HG02798 (cell line): ENCODE data around the gene YTHDC2.

Experiments
- ATAC-seq: cut with Tn5 transposase; IDR thresholded peaks from one replicate; pipeline ENCODE4 v1.9.1; 2021; ENCODE audit warnings: mild to moderate bottlenecking; ENCODE audit not compliant: unreplicated experiment, poor library complexity

Gene YTHDC2

DNA sequence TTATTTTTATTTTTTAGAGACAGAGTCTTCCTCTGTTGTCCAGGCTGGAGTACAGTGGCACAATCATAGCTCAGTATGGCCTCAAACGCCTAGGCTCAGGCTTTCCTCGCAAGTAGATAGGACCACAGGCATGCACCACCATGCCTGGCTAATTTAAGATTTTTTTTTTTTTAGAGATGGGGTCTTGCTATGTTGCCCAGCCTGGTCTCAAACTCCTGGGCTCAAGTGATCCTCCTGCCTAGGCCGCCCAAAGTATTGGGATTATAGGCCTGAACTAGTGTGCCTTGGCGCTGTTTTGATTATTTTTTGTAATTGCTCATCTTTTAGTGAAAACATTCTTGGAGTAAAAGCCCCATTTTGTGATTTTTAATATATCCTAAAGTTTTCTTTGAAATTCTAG is 5.4 kb downstream of the YTHDC2 start:
- no peak for ATAC-seq

GRCh38 chr5:113519412-113519811 is 5.9 kb downstream of the YTHDC2 start:
- no peak for ATAC-seq

DNA sequence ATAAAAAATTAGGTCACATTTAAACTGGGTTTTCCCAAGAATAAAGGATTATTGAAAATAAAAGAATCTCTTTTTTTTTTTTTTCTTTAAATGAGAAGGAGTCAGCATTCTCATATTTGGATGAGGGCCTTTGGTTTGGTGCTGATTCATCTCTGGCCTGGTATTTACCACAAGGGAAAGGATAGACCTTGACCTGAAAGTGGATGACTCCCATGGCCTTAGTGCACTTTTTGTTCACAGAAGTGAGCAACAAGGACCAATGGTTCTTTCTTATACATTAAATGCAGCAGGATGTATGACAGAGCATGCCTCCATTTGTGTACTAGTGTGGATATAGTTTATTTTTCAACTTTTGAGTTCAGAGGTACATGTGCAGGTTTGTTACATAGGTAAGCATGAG is 6.9 kb downstream of the YTHDC2 start:
- ATAC-seq: peak; percentile 63

- no peak for ATAC-seq
Observed at GRCh38 chr5:113520899-113521298, 7.4 kb downstream of the YTHDC2 start.

GRCh38 chr5:113523168-113523567 is 9.7 kb downstream of the YTHDC2 start:
- ATAC-seq: no peak

- ATAC-seq: peak; percentile 42
Observed at GRCh38 chr5:113524927-113525326, 11.4 kb downstream of the YTHDC2 start.

DNA sequence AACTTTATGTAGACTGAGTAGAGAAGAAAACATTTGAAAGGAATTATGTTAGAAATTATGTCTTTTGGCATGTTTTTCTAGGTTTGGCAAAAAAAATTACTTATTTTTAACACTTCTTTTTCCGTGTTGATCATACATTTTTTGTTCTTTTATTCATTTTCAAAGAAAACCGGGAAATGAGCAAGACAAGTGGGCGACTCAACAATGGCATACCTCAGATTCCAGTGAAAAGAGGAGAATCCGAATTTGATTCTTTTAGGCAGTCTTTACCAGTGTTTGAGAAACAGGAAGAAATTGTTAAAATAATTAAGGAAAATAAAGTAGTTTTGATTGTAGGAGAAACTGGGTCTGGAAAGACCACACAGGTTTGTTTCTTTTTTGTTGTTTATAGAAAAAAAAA is 12.9 kb downstream of the YTHDC2 start:
- ATAC-seq: no peak

- no peak for ATAC-seq
Observed at GRCh38 chr5:113527746-113528145, 14.3 kb downstream of the YTHDC2 start.

DNA sequence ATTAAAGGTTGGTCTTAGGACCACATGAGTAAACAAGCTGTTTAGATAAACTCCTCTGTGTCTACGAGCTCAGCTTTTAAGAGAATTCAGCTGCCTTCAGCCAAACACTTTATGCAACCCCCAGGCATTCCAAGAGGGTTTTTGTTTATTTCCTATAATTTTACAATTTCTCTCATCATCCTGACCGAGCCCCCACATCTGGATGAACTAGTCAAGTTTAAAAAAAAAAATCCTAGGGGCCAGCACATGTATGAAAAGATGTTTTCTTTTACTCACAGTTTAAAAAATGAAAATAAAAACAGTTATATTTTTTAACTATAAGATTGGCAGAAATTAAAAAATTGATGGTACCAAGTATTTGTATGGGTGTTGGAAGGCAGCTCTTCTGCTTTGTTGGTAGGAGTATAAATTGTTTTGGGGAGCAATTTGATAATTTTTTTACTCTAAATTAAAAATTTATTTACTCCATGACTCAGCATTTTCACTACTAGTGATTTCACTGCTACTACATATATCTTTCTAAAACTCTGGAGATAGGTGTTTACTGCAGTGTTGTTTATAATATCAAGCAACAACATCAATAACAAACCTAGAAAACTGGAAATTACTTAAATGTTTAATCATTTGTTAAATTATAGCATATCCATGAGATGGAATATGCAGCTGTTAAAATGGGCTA is 18.1 kb downstream of the YTHDC2 start:
- no peak for ATAC-seq

GRCh38 chr5:113538313-113538712 is 24.8 kb downstream of the YTHDC2 start:
- ATAC-seq: no peak

DNA sequence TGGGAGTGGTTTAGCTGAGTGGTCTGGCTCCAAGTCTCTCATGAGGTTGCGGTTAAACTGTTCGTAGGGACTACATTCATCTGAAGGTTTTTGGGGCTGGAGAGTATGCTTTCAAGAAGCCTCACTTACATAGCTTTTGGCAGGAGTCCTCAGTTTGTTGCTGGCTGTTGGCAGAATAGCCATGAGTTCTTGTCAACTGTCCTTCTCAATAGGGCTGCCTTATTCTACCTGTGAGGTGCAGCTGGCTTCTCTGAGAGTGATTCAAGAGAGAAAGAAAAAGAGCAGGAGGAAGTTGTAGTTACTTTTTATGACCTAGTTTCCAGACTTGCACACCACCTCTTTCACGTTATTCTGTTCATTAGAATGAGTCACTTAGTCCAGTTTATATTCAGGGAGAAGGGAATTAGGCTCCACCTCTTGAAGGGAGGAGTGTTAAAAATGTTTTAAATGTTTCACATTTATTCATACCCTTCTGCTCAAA is 33.2 kb downstream of the YTHDC2 start:
- no peak for ATAC-seq

DNA sequence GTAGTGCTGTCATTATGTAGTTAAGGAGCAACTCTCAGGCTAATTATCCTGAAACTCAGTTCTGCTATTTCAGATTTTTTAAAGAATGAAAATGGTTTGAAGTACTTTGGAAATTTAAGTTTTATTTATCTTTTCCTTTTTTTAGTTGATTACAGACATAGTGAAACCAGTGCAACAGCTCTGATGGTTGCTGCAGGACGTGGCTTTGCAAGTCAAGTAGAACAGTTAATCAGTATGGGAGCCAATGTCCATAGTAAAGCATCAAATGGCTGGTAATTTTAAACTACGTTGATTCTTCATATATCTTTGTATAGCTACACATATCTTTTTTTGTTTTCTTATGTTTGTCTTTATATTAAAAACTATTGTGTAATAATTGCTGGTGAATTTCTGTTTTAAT is 34.9 kb downstream of the YTHDC2 start:
- no peak for ATAC-seq

DNA sequence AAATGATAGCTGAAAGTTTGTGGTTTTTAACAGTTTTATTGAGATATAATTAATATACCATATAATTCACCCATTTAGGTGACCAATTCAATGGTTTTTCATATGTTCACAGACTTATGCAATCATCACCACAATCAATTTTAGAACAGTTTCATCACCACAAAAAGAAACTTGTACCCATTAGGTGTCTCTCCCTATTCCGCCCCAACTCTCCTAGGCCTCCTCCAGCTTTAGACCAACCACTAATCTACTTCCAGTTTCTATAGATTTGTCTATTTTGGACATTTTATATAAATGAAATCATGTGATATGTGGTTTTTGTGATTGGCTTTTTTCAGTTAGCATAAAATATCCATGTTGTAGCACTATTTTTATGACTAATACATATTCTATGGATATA is 38.6 kb downstream of the YTHDC2 start:
- no peak for ATAC-seq

GRCh38 chr5:113552620-113553019 is 39.1 kb downstream of the YTHDC2 start:
- no peak for ATAC-seq

DNA sequence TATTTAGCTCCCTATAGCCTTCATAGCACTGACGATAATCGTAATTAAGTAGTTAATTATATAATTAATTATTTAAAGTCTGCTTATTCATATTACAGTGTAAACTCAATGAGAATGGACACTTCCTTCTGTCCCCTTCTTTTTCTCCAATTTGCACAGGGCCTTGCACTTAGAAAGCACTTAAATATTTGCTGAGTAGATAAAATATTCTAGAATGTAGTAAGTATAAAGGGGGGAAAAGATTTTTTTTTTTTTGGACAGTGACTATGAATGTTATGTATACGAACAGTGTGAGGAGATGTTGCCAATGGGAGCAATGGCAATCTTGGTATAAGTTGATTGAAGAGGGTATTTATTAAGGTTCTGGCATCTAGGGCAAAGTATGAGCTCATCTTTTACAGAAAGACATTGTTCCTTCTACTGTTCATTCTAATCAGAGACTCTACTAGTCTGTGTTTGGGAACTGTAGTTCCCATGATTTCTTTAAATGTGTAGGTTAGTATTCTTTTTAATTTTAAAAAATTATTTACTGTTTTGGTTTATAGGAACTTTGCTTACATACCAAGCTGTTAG is 49.4 kb downstream of the YTHDC2 start:
- no peak for ATAC-seq

GRCh38 chr5:113569396-113569795 is 55.9 kb downstream of the YTHDC2 start:
- ATAC-seq: no peak

DNA sequence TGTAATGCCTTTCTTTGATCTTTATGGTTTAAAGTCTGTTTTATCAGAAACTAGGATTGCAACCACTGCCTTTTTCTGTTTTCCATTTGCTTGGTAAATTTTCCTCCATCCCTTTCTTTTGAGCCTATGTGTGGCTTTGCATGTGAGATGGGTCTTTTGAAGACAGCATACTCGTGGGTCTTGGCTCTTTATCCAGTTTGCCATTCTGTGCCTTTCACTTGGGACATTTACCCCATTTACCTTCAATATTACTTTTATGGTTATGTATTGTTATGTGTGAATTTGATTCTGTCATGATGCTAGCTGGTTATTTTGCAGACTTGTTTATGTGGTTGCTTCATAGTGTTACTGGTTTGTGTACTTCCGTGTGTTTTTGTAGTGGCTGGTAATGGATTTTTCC is 59.2 kb downstream of the YTHDC2 start:
- ATAC-seq: no peak

DNA sequence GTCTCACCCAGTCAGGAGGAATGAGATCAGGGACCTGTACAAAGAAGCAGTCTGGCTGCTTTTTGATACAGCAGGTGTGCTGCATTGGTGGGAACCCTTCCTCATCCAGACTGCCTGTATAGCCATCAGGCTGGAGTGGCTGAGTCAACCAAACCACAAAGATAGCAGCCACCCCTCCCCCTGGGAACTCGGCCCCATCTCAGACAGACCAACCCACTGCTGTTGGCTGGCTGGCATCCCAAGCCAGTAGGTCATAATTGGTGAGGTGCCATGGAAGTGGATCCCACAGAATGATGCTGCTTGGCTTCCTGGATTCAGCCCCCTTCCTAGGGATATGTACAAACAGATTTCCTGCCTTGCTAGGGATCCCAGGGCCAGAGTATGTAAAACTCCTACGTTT is 60.9 kb downstream of the YTHDC2 start:
- no peak for ATAC-seq

- no peak for ATAC-seq
Observed at GRCh38 chr5:113575074-113575473, 61.6 kb downstream of the YTHDC2 start.

- no peak for ATAC-seq
Observed at GRCh38 chr5:113578091-113578490, 64.6 kb downstream of the YTHDC2 start.

DNA sequence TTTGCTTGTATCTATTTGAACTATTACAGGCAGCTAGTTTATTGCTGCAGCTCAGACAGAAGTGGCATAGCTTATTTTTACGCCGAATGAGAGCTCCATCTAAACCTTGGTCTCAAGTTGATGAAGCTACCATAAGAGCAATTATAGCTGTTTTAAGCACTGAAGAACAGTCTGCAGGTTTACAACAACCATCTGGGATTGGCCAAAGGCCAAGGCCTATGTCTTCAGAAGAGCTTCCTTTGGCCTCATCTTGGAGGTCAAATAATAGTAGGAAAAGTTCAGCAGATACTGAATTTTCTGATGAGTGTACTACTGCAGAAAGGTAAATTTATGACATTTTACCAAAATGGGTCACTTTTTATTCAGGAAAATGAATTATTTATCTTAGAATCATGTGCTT is 67.9 kb downstream of the YTHDC2 start:
- ATAC-seq: no peak

GRCh38 chr5:113598150-113598549 is 84.7 kb downstream of the YTHDC2 start:
- ATAC-seq: no peak
